Measurements from ENCODE around the gene ARID3B. TPM values are rescaled to one million over a fixed set of nuclear protein-coding genes. Genes with fewer than 3 reads are reported as not detected.

The ARID3B gene
- total and polyA plus RNA-seq, 2 of the 4 experiments (the other 2 are of a cell fraction) = 2.5 to 5.0 TPM

- H2BK120ac ChIP-seq (ENCODE audit: low read depth, low read length) = no peak overlapping the region
- no peak overlapping the region for H3K14ac ChIP-seq (replicated peaks; ENCODE audit: low read depth, low read length)
- DNase-seq (peak; percentile 56), ATAC-seq (ENCODE audit: low read depth) (no peak)
- no peaks in the 10 kb centered on the region for H3K27me3 ChIP-seq (ENCODE audit: control insufficient read depth, insufficient read depth, low read length)
- no peak overlapping the region for H3K4ac ChIP-seq (ENCODE audit: low read depth, low read length)
- H3K79me1 ChIP-seq (ENCODE audit: low read depth in 1 of 2, low read length in 2 of 2) = peaks cover 28 to 32% of the 10 kb centered on the region in 2 experiments
- in situ Hi-C loops (cut with MboI; ENCODE audit: low sequenced_read_pairs) = no loop called here
- intact Hi-C loops (cut with micrococcal nuclease) = no loop called here
- BruUV-seq (replicated peaks) = no TSS peak
- ChIA-PET CTCF (no interaction called here), POLR2A (ENCODE audit: unreplicated experiment) (no interaction called here)
- H3K18ac ChIP-seq (ENCODE audit: low read depth, low read length) = no peak overlapping the region
- no peak overlapping the region for H2BK15ac ChIP-seq (ENCODE audit: low read depth, low read length)
- H4K91ac ChIP-seq (ENCODE audit: insufficient read depth, low read depth, low read length) = no peak overlapping the region
- peaks cover 16% of the 10 kb centered on the region for H4K20me1 ChIP-seq (ENCODE audit: insufficient read depth, low read length)
- H3K9me3 ChIP-seq (ENCODE audit: control insufficient read depth, insufficient read depth, low read length) = no peaks in the 10 kb centered on the region
- H2AFZ ChIP-seq (replicated peaks; ENCODE audit: low read length, poor library complexity) = no peak overlapping the region
- H2AK5ac ChIP-seq (ENCODE audit: low read depth, low read length) = no peak overlapping the region
- H3K27ac ChIP-seq (ENCODE audit: insufficient read depth, low read length) = no peak overlapping the region
- H4K8ac ChIP-seq (ENCODE audit: low read depth in 2 of 2, low read length in 2 of 2) = no peak overlapping the region
- no peak overlapping the region for H3K9ac ChIP-seq (ENCODE audit: low read depth, low read length)
- H2BK5ac ChIP-seq (ENCODE audit: low read depth, low read length, poor library complexity, severe bottlenecking) = no peak overlapping the region
- dilution Hi-C loops (cut with HindIII; ENCODE audit: low sequenced_read_pairs, unreplicated experiment) = no loop called here
- no peak overlapping the region for H2AK9ac ChIP-seq (replicated peaks; ENCODE audit: low read depth, low read length, poor library complexity)
- no peak overlapping the region for H3K23ac ChIP-seq (ENCODE audit: low read depth, low read length)
- peaks cover 5% of the 10 kb centered on the region for H3K4me1 ChIP-seq (ENCODE audit: control insufficient read depth, insufficient read depth, low read length)
- no peak overlapping the region for H3K4me3 ChIP-seq (ENCODE audit: insufficient read depth, low read depth, low read length)
- H4K5ac ChIP-seq (ENCODE audit: low read depth, low read length) = no peak overlapping the region
- H3K9me1 ChIP-seq (ENCODE audit: insufficient read depth, low read length) = peaks cover 4% of the 10 kb centered on the region
- peaks cover 20% of the 10 kb centered on the region for H3K36me3 ChIP-seq (ENCODE audit: control insufficient read depth, insufficient read depth, low read length)
- 100% methylated on average over 1 of the region's 4 CpGs; no CpG with 5 or more reads in 1 of the 2 experiments for WGBS, 2 experiments (ENCODE audit: extremely low coverage in 2 of 2, insufficient read length in 1 of 2)
- H3K4me2 ChIP-seq (ENCODE audit: low read depth, low read length) = no peak overlapping the region
- no peak overlapping the region for H2BK20ac ChIP-seq (ENCODE audit: low read depth, low read length)
- no peak overlapping the region for H3K56ac ChIP-seq (ENCODE audit: extremely low read depth, insufficient read depth, low read length)
- TF ChIP-seq CHD1 (IDR thresholded peaks at IDR 0.05; ENCODE audit: low read depth, low read length) (no peak), FOS (IDR thresholded peaks at IDR 0.05; ENCODE audit: low read depth, low read length) (no peak), RFX5 (IDR thresholded peaks at IDR 0.05; ENCODE audit: low read depth, low read length) (no peak), POLR2A (IDR thresholded peaks at IDR 0.05; ENCODE audit: low read depth, low read length) (no peak), CTCF (conservative IDR thresholded peaks at IDR 0.05; ENCODE audit: low read depth, low read length) (no peak), USF2 (IDR thresholded peaks at IDR 0.05; ENCODE audit: low read depth, low read length) (no peak), MAFK (IDR thresholded peaks at IDR 0.05; ENCODE audit: low read depth, low read length) (no peak), SMC3 (IDR thresholded peaks at IDR 0.05; ENCODE audit: low read depth, low read length) (no peak), MXI1 (IDR thresholded peaks at IDR 0.05; ENCODE audit: borderline replicate concordance, low read depth, low read length) (no peak), ELK1 (IDR thresholded peaks at IDR 0.05; ENCODE audit: borderline replicate concordance, low read depth, low read length) (no peak), NFE2L2 (IDR thresholded peaks at IDR 0.05; ENCODE audit: low read depth, low read length) (no peak)
These were observed 33.0 kb downstream of the ARID3B start for GRCh38 chr15:74573987-74574386.

Measured in IMR-90 (cell line).